HG03442 (cell line): Measurements from ENCODE around the gene PAX3.
"Not testable (repeated sequence)": the region's sequence is repeated elsewhere in the genome, so short reads cannot be mapped to it uniquely, and the experiment has no call there.

Experiments
- ATAC-seq: cut with Tn5 transposase; IDR thresholded peaks from one replicate; pipeline ENCODE4 v1.9.1; 2021; ENCODE audit warnings: mild to moderate bottlenecking, moderate library complexity; ENCODE audit not compliant: unreplicated experiment

The PAX3 gene

GRCh38 chr2:222155003-222155664 lies 143.7 kb downstream of the PAX3 start:
- not testable (repeated sequence) for ATAC-seq
